ENCODE results near the gene CCSER1.

Gene CCSER1

GRCh38 chr4:91577864-91578263, 1450.7 kb downstream of the CCSER1 start:
- no peak for DNase-seq (ENCODE audit: low spot score)
- TF ChIP-seq CTCF (IDR thresholded peaks at IDR 0.05; ENCODE audit: extremely low read depth, missing control alignments) = no peak

- no peak for DNase-seq (ENCODE audit: low spot score)
- TF ChIP-seq CTCF (IDR thresholded peaks at IDR 0.05; ENCODE audit: extremely low read depth, missing control alignments) = no peak
Measured at GRCh38 chr4:91590260-91590659, 1463.1 kb downstream of the CCSER1 start.

- no peak for DNase-seq (ENCODE audit: low spot score)
- no peak for TF ChIP-seq CTCF (IDR thresholded peaks at IDR 0.05; ENCODE audit: extremely low read depth, missing control alignments)
Measured at GRCh38 chr4:91592125-91592524, 1464.9 kb downstream of the CCSER1 start.

- no peak for TF ChIP-seq CTCF (IDR thresholded peaks at IDR 0.05; ENCODE audit: extremely low read depth, missing control alignments)
- DNase-seq (ENCODE audit: low spot score) = no peak
Measured at GRCh38 chr4:91596718-91597117, 1469.5 kb downstream of the CCSER1 start.

GRCh38 chr4:91598696-91599095, 1471.5 kb downstream of the CCSER1 start:
- DNase-seq (ENCODE audit: low spot score) = no peak
- TF ChIP-seq CTCF (IDR thresholded peaks at IDR 0.05; ENCODE audit: extremely low read depth, missing control alignments) = no peak

- TF ChIP-seq CTCF (IDR thresholded peaks at IDR 0.05; ENCODE audit: extremely low read depth, missing control alignments) = no peak
- DNase-seq (ENCODE audit: low spot score) = no peak
Measured at GRCh38 chr4:91600301-91600700, 1473.1 kb downstream of the CCSER1 start.

GRCh38 chr4:91601401-91601800, 1474.2 kb downstream of the CCSER1 start:
- no peak for DNase-seq (ENCODE audit: low spot score)
- no peak for TF ChIP-seq CTCF (IDR thresholded peaks at IDR 0.05; ENCODE audit: extremely low read depth, missing control alignments)
